Lower lobe of right lung (tissue), 2 donors: ENCODE results near the gene SCMH1. TPM values are rescaled to one million over a fixed set of nuclear protein-coding genes. Genes with fewer than 3 reads are reported as not detected.

ENCODE experiments used
- ATAC-seq, 2 donors: fragments of 200-7000 bp; cut with Tn5 transposase; one replicate each; pipeline ENCODE4 v1.9.1; 2020 to 2022; ENCODE audit warnings: mild to moderate bottlenecking in 2 of 2, moderate library complexity in 2 of 2
- DNase-seq: peaks from one replicate; pipeline ENCODE4 v3.0.0-alpha.2; 2020
- H3K27ac ChIP-seq: fragments of 200-600 bp; one replicate; pipeline ENCODE4 v1.8.0; 2022
- H3K27me3 ChIP-seq: fragments of 200-600 bp; one replicate; pipeline ENCODE4 v1.8.0; 2022; ENCODE audit warnings: low read depth
- H3K36me3 ChIP-seq: fragments of 200-600 bp; one replicate; pipeline ENCODE4 v1.8.0; 2022; ENCODE audit warnings: mild to moderate bottlenecking
- H3K4me1 ChIP-seq: fragments of 200-600 bp; one replicate; pipeline ENCODE4 v1.8.0; 2022
- H3K4me3 ChIP-seq: fragments of 200-600 bp; one replicate; pipeline ENCODE4 v1.8.0; 2022; ENCODE audit warnings: mild to moderate bottlenecking
- H3K9me3 ChIP-seq: fragments of 200-600 bp; one replicate; pipeline ENCODE4 v1.8.0; 2022
- CTCF ChIP-seq: fragments of 200-600 bp; IDR thresholded peaks from one replicate; pipeline ENCODE4 v1.8.0; 2022; ENCODE audit warnings: antibody characterized with exemption, mild to moderate bottlenecking
- intact Hi-C: fragments of 100-400 bp; cut with DNase I; formaldehyde crosslinking; loops from one replicate; pipeline ENCODE4 v1.11.0; 2022
- total RNA-seq: library from RNA; stranded (reverse); fragmentation: NEBNext Ultra II Directional; extraction: Animal tissue kit (Norgen Biotek cat#: 25700); gene quantifications from one replicate; pipeline ENCODE4 v1.2.1, GENCODE V29; 2021
- donor health status: DM: no; HTN: yes; CAD: no; lungs with severe emphysema.

The SCMH1 gene
- total RNA-seq, 1 donor from 2014 or later, result 30.0 TPM

- Histone ChIP-seq H3K36me3 (no peaks in the 10 kb centered on the region), H3K4me3 (no peak overlapping the region), H3K9me3 (no peaks in the 10 kb centered on the region), H3K27me3 (peaks cover 20% of the 10 kb centered on the region), H3K27ac (no peak overlapping the region), H3K4me1 (peaks cover 3% of the 10 kb centered on the region)
- no peak for ATAC-seq
- intact Hi-C loops, result no loop called here
- no peak for DNase-seq
- TF ChIP-seq CTCF, result no peak
These were observed 43.7 kb upstream of the SCMH1 start for GRCh38 chr1:41285818-41286217.

GRCh38 chr1:41284121-41284520 is 42.0 kb upstream of the SCMH1 start:
- Histone ChIP-seq H3K36me3 (no peaks in the 10 kb centered on the region), H3K27me3 (peaks cover 14% of the 10 kb centered on the region), H3K4me3 (no peak overlapping the region), H3K27ac (no peak overlapping the region), H3K9me3 (no peaks in the 10 kb centered on the region), H3K4me1 (peaks cover 10% of the 10 kb centered on the region)
- TF ChIP-seq CTCF, result no peak
- intact Hi-C loops, result no loop called here
- DNase-seq, result no peak
- no peak for ATAC-seq

GRCh38 chr1:41282679-41283317 is 40.7 kb upstream of the SCMH1 start:
- ATAC-seq, result peak; percentile 72 to 79
- peaks cover 22% of the 10 kb centered on the region for H3K27me3 ChIP-seq
- intact Hi-C loops, result no loop called here

GRCh38 chr1:41281334-41281733 is 39.2 kb upstream of the SCMH1 start:
- DNase-seq, result peak; percentile 61

More at GRCh38 chr1:41282679-41283317, 40.7 kb upstream of the SCMH1 start:
- no peak for DNase-seq
- Histone ChIP-seq H3K9me3 (no peaks in the 10 kb centered on the region), H3K4me1 (peaks cover 13% of the 10 kb centered on the region), H3K36me3 (no peaks in the 10 kb centered on the region), H3K4me3 (no peak overlapping the region), H3K27ac (no peak overlapping the region)
- peak; percentile 73 for TF ChIP-seq CTCF

GRCh38 chr1:41280202-41281032 is 38.3 kb upstream of the SCMH1 start:
- H3K4me3 ChIP-seq, result no peak overlapping the region
- H3K9me3 ChIP-seq, result no peaks in the 10 kb centered on the region
- intact Hi-C loops, result no loop called here
- peaks cover 24% of the 10 kb centered on the region for H3K4me1 ChIP-seq
- no peaks in the 10 kb centered on the region for H3K36me3 ChIP-seq
- H3K27ac ChIP-seq, result no peak overlapping the region
- peaks cover 30% of the 10 kb centered on the region for H3K27me3 ChIP-seq
- ATAC-seq (peak; percentile 30 to 48), DNase-seq (no peak)
- no peak for TF ChIP-seq CTCF

More at GRCh38 chr1:41281334-41281733, 39.2 kb upstream of the SCMH1 start:
- no peaks in the 10 kb centered on the region for H3K36me3 ChIP-seq
- intact Hi-C loops, result no loop called here
- no peak for TF ChIP-seq CTCF
- peak; percentile 54 to 68 for ATAC-seq
- H3K9me3 ChIP-seq, result no peaks in the 10 kb centered on the region
- H3K4me3 ChIP-seq, result no peak overlapping the region
- H3K4me1 ChIP-seq, result peaks cover 18% of the 10 kb centered on the region
- no peak overlapping the region for H3K27ac ChIP-seq
- peaks cover 23% of the 10 kb centered on the region for H3K27me3 ChIP-seq
